Transverse colon (tissue), 3 donors: ENCODE data around the gene TMEM200B.

ENCODE experiments used
- CTCF ChIP-seq, 5 experiments: fragments of 200-600 bp in 3 of 5; fragments of 450-650 bp in 2 of 5; sonication (generic) in 3 of 5; IDR thresholded peaks; 1 replicate in 2 of 5; 2 replicates in 3 of 5; pipeline ENCODE4 v1.5.1; 2016 to 2017; ENCODE audit warnings: antibody characterized with exemption in 5 of 5, inconsistent platforms in 3 of 5, mild to moderate bottlenecking in 2 of 5, moderate library complexity in 1 of 5
- EP300 ChIP-seq: sonication (generic); formaldehyde crosslinking; IDR thresholded peaks from one replicate; pipeline ENCODE4 v1.6.1; 2017; ENCODE audit warnings: antibody characterized with exemption, low read depth
- POLR2A ChIP-seq: fragments of 450-650 bp; IDR thresholded peaks from one replicate; pipeline ENCODE4 v1.6.1; 2016; ENCODE audit warnings: antibody characterized with exemption, mild to moderate bottlenecking, moderate library complexity

- TF ChIP-seq CTCF (IDR thresholded peaks at IDR 0.05) (no peak), EP300 (no peak), POLR2A (no peak)
Observed at GRCh38 chr1:29096231-29096886, 27.3 kb downstream of the TMEM200B start.
